GM12801 (cell line): ENCODE data around the gene DNAI1.

Experiments
- TF ChIP-seq, protein P1 (sequence below): IDR thresholded peaks from one replicate; pipeline ENCODE4 v1.5.1; 2011; ENCODE audit warnings: control low read depth; ENCODE audit not compliant: insufficient read length; ENCODE audit errors: extremely low read depth

DNAI1 gene

DNA sequence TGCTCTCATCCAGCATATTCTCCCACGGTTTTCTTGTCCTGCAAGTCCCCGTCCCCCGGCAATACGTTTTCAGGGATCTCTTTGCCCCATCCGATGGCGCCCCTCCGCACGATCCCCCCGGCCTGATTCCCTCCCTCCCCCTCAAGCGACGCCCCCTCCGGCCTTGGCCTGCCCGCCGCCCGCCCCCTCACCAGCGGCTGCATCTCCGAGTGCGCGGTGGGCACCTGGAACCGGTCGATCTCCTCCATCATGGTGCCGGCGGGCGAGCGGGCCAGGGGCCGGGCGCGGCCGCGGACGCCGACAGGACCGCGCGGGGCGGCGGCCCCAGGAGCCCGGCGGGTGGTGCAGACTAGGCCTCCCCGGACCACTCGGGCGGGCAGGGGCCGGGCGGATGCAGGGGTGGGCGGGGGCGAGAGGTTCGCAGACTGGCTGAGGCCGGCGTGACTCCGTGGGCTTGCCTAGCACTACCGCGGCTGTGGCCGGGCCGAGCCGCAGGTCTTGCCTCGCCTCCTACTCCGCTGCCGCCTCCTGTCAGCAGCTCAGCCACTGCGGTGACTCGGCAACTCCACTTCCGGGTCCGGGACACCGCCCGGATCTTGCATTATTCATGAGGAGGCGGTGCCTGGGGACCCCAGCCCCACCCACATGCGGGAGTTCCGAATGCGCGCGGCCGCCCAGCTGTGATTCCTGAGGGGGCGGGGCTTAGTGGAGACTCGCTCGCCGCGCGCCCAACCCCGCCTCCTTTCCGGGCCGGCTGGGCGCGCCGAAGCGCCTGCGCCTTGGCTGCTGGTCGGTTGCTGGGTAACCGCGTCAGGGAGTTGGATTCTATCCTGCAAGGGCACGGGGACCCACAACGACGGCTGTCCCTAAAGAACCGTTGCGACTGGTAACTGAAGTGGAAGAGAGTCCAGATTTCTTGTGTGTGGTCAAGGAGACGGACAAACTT is at the start of gene DNAI1, which contains the start of gene FAM219A:
DNAI1 (plus strand) TSS at position 793 of the 946 bp plus-strand sequence. CDS start 201 bp downstream, outside the sequence.
FAM219A (minus strand) TSS at position 558 of the 946 bp plus-strand sequence; CDS start at position 251, 307 bp downstream.
- TF ChIP-seq, protein P1, sequence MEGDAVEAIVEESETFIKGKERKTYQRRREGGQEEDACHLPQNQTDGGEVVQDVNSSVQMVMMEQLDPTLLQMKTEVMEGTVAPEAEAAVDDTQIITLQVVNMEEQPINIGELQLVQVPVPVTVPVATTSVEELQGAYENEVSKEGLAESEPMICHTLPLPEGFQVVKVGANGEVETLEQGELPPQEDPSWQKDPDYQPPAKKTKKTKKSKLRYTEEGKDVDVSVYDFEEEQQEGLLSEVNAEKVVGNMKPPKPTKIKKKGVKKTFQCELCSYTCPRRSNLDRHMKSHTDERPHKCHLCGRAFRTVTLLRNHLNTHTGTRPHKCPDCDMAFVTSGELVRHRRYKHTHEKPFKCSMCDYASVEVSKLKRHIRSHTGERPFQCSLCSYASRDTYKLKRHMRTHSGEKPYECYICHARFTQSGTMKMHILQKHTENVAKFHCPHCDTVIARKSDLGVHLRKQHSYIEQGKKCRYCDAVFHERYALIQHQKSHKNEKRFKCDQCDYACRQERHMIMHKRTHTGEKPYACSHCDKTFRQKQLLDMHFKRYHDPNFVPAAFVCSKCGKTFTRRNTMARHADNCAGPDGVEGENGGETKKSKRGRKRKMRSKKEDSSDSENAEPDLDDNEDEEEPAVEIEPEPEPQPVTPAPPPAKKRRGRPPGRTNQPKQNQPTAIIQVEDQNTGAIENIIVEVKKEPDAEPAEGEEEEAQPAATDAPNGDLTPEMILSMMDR: no peak

DNA sequence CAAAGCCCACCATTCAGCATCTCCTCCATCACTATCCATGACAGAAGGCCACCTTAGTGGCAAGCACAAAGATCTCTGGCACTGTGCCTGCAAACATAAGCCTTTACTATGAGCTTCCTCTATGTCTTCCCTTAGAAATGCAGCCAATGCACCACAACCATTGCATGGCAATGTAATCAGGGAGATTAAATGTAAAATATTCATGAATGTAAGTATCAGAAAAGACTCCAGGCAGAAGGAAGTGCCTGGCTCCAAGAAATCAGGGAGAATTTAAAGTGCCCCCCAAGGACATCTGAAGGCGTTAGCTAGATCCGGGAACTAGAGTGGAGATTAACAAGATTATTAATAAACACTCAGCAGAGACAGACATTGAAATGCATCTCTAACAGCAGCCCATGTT is 49.5 kb upstream of the DNAI1 start:
- TF ChIP-seq, protein P1: no peak

DNA sequence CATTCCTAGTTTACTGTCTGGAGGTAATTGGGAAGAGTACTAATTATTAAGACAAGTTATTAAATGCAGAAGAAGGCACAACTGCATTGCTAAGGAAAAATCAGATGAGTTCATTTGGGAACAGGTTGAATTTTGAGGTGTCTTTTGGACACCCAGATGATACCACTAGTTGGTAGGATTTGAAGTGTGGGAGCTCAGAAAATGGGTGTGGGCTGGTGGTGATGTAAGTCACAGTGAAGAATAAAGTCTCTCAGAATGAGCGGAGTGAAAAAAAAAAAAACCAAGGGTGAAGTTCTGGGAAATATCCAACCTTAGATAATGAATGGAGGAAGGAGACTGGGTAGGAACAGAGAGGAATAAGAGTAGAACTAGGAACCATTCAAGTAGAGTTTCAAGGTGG is 46.3 kb upstream of the DNAI1 start:
- TF ChIP-seq, protein P1: no peak

DNA sequence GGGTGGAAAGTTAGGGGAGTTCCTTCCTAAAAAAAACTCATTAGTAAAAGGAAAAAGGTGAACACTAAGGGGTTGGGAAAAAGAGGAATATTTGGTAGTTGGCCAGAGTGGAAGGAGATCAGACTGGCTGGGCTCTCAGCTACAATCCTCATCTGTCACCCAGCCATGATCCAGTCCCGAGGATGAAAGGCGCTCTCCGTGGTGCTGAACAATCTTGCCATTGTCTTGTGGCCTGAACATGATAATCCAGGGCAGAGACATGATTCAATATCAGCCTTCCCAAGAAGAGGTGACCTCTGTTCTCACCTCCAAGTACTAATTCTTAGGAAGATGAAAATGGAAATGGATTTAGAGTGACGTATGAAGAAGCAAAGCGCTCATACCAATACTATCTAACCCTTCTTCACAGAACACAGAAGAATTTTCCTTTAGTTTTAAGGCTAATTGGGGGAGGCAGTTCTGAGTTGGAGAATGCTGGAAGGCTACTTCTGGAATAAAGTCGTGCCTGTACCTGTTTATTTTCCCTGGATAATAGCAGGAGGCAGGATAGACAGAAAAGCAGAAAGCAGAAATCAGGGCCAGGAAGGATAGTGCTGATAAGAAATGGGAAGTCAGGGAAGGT is 45.3 kb upstream of the DNAI1 start:
- TF ChIP-seq, protein P1: no peak

DNA sequence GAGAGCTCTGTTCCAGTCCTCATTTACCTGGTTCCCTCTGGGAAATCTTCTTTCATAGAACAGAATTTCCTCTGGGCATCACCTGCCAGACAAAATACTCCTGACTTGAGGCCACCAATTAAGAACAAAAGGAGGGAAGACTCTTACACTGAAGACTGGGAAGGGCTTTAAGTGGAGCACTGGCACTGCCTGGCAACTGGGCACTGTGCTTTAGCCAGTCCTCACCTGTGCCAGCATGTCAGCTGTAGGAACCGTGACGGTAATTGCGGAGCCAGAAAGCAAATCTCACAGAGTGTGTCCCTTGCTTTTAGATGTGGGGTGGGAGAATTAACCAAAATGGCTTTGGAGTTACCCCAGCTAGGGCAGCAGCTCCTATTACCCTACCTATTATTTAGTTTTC is 40.9 kb upstream of the DNAI1 start:
- TF ChIP-seq, protein P1: no peak

DNA sequence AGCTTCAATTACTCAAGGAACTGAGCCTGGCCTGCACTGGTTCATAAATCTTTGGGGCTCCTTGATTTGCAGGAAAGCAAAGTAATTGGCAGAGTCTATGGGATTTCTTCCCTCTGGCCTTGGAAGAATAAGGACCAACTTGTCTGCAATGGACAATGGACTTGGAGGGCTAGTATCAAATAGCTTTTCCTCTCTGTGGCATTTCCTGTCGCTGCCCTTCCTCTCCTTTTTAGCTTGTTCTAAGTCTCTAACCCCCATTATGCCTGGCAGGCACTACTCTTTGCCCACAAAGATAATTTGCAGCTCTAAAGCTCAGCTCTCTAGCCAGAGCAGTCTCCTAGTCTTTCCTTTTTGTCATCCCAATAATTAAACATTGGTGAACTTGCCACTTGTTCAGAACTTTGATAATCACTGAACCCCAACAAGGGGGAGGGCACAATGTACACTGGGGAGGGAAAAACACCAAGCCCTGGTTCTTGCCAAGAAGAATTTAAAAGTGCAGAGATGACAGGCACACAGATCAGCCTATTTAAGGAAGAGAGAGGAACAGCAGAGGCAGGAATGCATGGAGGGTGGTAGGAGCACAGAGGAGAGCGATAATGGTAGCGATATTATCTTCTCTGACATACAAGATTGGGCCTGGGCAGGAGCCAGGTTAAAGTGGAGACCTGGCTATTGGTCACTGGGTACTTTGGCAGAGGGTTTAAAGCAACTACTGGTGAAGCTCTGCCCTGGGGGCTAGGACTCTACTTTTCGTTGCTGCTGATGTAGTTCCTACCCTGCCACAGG is 38.7 kb upstream of the DNAI1 start:
- TF ChIP-seq, protein P1: no peak
